Measurements from ENCODE around the gene SCYL3. TPM values are rescaled to one million over a fixed set of nuclear protein-coding genes. Genes with fewer than 3 reads are reported as not detected.

The SCYL3 gene
- polyA plus RNA-seq, 3 donors, result 2.3 to 4.9 (median 3.6) TPM

DNA sequence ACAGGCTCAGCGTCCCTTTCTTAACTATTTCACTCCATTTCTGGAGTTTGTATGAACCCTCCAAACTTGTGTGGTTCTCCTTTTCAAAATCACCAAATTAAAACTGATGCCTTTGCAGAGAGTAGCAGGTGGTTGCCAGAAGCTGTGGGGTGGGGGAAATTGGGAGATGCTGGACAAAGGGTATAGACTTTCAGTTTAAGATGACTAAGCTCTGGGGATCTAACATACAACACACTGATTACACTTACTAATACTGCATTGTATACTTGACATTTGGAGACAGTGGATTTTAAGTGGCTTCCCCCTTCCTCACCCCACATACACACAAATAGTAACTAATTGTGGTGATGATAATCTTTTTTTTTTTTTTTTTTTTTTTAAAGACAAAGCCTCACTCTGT lies 11.1 kb upstream of the SCYL3 start:
- Mint-ChIP-seq H3K4me3 (no peak overlapping the region), H3K27me3 (ENCODE audit: low read depth in 3 of 3) (peaks cover 11 to 13% (median 12%) of the 10 kb centered on the region in 3 donors), H3K4me1 (peaks cover 16% of the 10 kb centered on the region), H3K36me3 (no peaks in the 10 kb centered on the region), H3K9me3 (peaks cover 0 to 14% (median 2%) of the 10 kb centered on the region in 7 donors), H3K27ac (no peak overlapping the region)
- WGBS (ENCODE audit: insufficient coverage), result no CpG with 5 or more reads among the region's 1 CpG
- Histone ChIP-seq H3K79me2 (ENCODE audit: insufficient read depth, low read length) (no peaks in the 10 kb centered on the region), H4K20me1 (ENCODE audit: insufficient read depth, low read length) (no peaks in the 10 kb centered on the region), H2AFZ (ENCODE audit: insufficient read depth, low read depth, low read length, poor library complexity, severe bottlenecking) (no peak overlapping the region), H3K4me3 (replicated peaks in 1 of 3; ENCODE audit: low read depth in 2 of 3, low read length in 3 of 3) (no peak overlapping the region), H3K4me2 (replicated peaks; ENCODE audit: extremely low read depth, low read length, poor library complexity, severe bottlenecking) (no peak overlapping the region), H3K9ac (ENCODE audit: insufficient read depth, low read length, poor library complexity, severe bottlenecking) (no peak overlapping the region), H3K27me3 (ENCODE audit: control insufficient read depth in 2 of 2, insufficient read depth in 2 of 2, low read length in 2 of 2) (peaks cover 2 to 6% of the 10 kb centered on the region in 2 donors), H3K27ac (ENCODE audit: low read depth in 1 of 2, low read length in 2 of 2) (no peak overlapping the region), H3K4me1 (ENCODE audit: control insufficient read depth in 1 of 2, insufficient read depth in 2 of 2, low read length in 2 of 2) (peaks cover 9 to 17% of the 10 kb centered on the region in 2 donors), H3K9me3 (replicated peaks in 1 of 2; ENCODE audit: control insufficient read depth in 1 of 2, insufficient read depth in 1 of 2, low read length in 2 of 2) (no peaks in the 10 kb centered on the region), H3K36me3 (replicated peaks in 1 of 2; ENCODE audit: control insufficient read depth in 1 of 2, insufficient read depth in 2 of 2, low read length in 2 of 2) (no peaks in the 10 kb centered on the region)
- intact Hi-C loops (cut with micrococcal nuclease), result no loop called here
- DNase-seq, result no peak
- TF ChIP-seq, protein P1, sequence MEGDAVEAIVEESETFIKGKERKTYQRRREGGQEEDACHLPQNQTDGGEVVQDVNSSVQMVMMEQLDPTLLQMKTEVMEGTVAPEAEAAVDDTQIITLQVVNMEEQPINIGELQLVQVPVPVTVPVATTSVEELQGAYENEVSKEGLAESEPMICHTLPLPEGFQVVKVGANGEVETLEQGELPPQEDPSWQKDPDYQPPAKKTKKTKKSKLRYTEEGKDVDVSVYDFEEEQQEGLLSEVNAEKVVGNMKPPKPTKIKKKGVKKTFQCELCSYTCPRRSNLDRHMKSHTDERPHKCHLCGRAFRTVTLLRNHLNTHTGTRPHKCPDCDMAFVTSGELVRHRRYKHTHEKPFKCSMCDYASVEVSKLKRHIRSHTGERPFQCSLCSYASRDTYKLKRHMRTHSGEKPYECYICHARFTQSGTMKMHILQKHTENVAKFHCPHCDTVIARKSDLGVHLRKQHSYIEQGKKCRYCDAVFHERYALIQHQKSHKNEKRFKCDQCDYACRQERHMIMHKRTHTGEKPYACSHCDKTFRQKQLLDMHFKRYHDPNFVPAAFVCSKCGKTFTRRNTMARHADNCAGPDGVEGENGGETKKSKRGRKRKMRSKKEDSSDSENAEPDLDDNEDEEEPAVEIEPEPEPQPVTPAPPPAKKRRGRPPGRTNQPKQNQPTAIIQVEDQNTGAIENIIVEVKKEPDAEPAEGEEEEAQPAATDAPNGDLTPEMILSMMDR (IDR thresholded peaks at IDR 0.05), result no peak

- H3K9me3 ChIP-seq (replicated peaks in 1 of 2; ENCODE audit: control insufficient read depth in 1 of 2, insufficient read depth in 1 of 2, low read length in 2 of 2), result no peaks in the 10 kb centered on the region
- no peak overlapping the region for H3K4me3 ChIP-seq (replicated peaks in 1 of 3; ENCODE audit: low read depth in 2 of 3, low read length in 3 of 3)
- intact Hi-C loops (cut with micrococcal nuclease), result no loop called here
- no peak overlapping the region for H3K4me2 ChIP-seq (replicated peaks; ENCODE audit: extremely low read depth, low read length, poor library complexity, severe bottlenecking)
- 25% methylated on average over 1 of the region's 5 CpGs for WGBS (ENCODE audit: insufficient coverage)
- H3K36me3 Mint-ChIP-seq, result no peaks in the 10 kb centered on the region
- H3K9ac ChIP-seq (ENCODE audit: insufficient read depth, low read length, poor library complexity, severe bottlenecking), result no peak overlapping the region
- H3K27me3 Mint-ChIP-seq (ENCODE audit: low read depth in 3 of 3), result peaks cover 13 to 17% (median 17%) of the 10 kb centered on the region in 3 donors
- H2AFZ ChIP-seq (ENCODE audit: insufficient read depth, low read depth, low read length, poor library complexity, severe bottlenecking), result no peak overlapping the region
- peaks cover 10% of the 10 kb centered on the region for H3K4me1 Mint-ChIP-seq
- TF ChIP-seq, protein P1 (IDR thresholded peaks at IDR 0.05), result no peak
- H3K9me3 Mint-ChIP-seq, result peaks cover 0 to 14% (median 2%) of the 10 kb centered on the region in 7 donors
- no peak overlapping the region for H3K27ac Mint-ChIP-seq
- H3K79me2 ChIP-seq (ENCODE audit: insufficient read depth, low read length), result no peaks in the 10 kb centered on the region
- no peak overlapping the region for H3K4me3 Mint-ChIP-seq
- peaks cover 4 to 6% of the 10 kb centered on the region in 2 donors for H3K27me3 ChIP-seq (ENCODE audit: control insufficient read depth in 2 of 2, insufficient read depth in 2 of 2, low read length in 2 of 2)
- H3K27ac ChIP-seq (ENCODE audit: low read depth in 1 of 2, low read length in 2 of 2), result no peak overlapping the region
- no peaks in the 10 kb centered on the region for H4K20me1 ChIP-seq (ENCODE audit: insufficient read depth, low read length)
- peaks cover 7 to 9% of the 10 kb centered on the region in 2 donors for H3K4me1 ChIP-seq (ENCODE audit: control insufficient read depth in 1 of 2, insufficient read depth in 2 of 2, low read length in 2 of 2)
- H3K36me3 ChIP-seq (replicated peaks in 1 of 2; ENCODE audit: control insufficient read depth in 1 of 2, insufficient read depth in 2 of 2, low read length in 2 of 2), result no peaks in the 10 kb centered on the region
- DNase-seq, result no peak
Observed at GRCh38 chr1:169902751-169903150, 9.1 kb upstream of the SCYL3 start.
